K562 (cell line): ENCODE measurements around the gene OPHN1. TPM values are rescaled to one million over a fixed set of nuclear protein-coding genes. Genes with fewer than 3 reads are reported as not detected.

Experiments
- ATAC-seq: fragments of 200-7000 bp; cut with Tn5 transposase; 3 replicates; pipeline ENCODE4 v1.9.1; 2020; ENCODE audit warnings: moderate library complexity
- BruUV-seq: library from RNA; stranded (reverse); fragments of 400-500 nt; replicated peaks from 2 replicates; lab custom pipeline; 2021; lab: Mats Ljungman, UMichigan
- CTCF ChIA-PET: fragments of 300-600 bp; formaldehyde crosslinking; extraction: SDS; loops from one replicate; lab custom pipeline; 2021; ENCODE audit warnings: low intra/inter-chr PET ratio; lab: Yijun Ruan, JAX
- POLR2A ChIA-PET: fragments of 300-600, 350-650 bp; sonication (Branson Sonifier 250); formaldehyde crosslinking; extraction: SDS; loops from one replicate; lab custom pipeline; 2021; ENCODE audit warnings: antibody characterized with exemption, inconsistent platforms; lab: Yijun Ruan, JAX
- DNase-seq, 4 experiments: peaks; one replicate each; pipeline versions ENCODE4 v3.0.0 to v3.0.0-alpha.2; 2011 to 2018; ENCODE audit warnings: low spot score in 3 of 4, mixed read lengths in 3 of 4; ENCODE audit errors: extremely low read depth in 1 of 4
- FAIRE-seq: peaks from 2 replicates; lab custom pipeline; 2011; peaks lifted over from hg19 to GRCh38; lab: Jason Lieb, UNC
- H2AFZ ChIP-seq: 2 replicates; pipeline ENCODE4 v1.6.0; 2011; ENCODE audit warnings: low read depth, low read length, control low read depth, inconsistent platforms
- H3K27ac ChIP-seq: fragments of 200-600 bp; 3 replicates; pipeline ENCODE4 v1.8.0; 2011; ENCODE audit warnings: low read depth, mild to moderate bottlenecking, control low read depth, inconsistent platforms, low read length, moderate library complexity, mixed read lengths; ENCODE audit errors: extremely low read depth
- H3K27me3 ChIP-seq, 2 experiments: fragments of 300-600 bp in 1 of 2; 2 replicates in 1 of 2; 3 replicates in 1 of 2; pipeline versions ENCODE4 v1.6.0 to v1.8.0; 2011; ENCODE audit warnings: inconsistent platforms in 2 of 2, low read length in 2 of 2, mild to moderate bottlenecking in 1 of 2, mixed read lengths in 1 of 2, moderate library complexity in 1 of 2; ENCODE audit not compliant: control insufficient read depth in 2 of 2, insufficient read depth in 2 of 2
- H3K36me3 ChIP-seq: fragments of 300-600 bp; 3 replicates; pipeline ENCODE4 v1.8.0; 2011; ENCODE audit warnings: mild to moderate bottlenecking, low read length, inconsistent platforms; ENCODE audit not compliant: control insufficient read depth, insufficient read depth
- H3K4me1 ChIP-seq, 2 experiments: fragments of 200-600 bp in 1 of 2; replicated peaks in 1 of 2; 2 replicates in 1 of 2; 3 replicates in 1 of 2; pipeline versions ENCODE4 v1.5.1 to v1.8.0; 2011; ENCODE audit warnings: inconsistent platforms in 2 of 2, low read length in 2 of 2, mild to moderate bottlenecking in 1 of 2, mixed read lengths in 1 of 2, moderate library complexity in 1 of 2; ENCODE audit not compliant: control insufficient read depth in 2 of 2, insufficient read depth in 2 of 2
- H3K4me2 ChIP-seq: 2 replicates; pipeline ENCODE4 v1.6.1; 2011; ENCODE audit warnings: low read length, control low read depth, inconsistent platforms, mixed read lengths; ENCODE audit not compliant: insufficient read depth
- H3K4me3 ChIP-seq: fragments of 200-600 bp; sonication (generic), shearing (Covaris generic); 2 replicates; pipeline ENCODE4 v1.5.1; 2016; ENCODE audit warnings: control low read depth, inconsistent platforms
- H3K79me2 ChIP-seq: fragments of 200-600 bp; 3 replicates; pipeline ENCODE4 v1.8.0; 2011; ENCODE audit warnings: low read length, inconsistent platforms; ENCODE audit not compliant: control insufficient read depth, insufficient read depth
- H3K9ac ChIP-seq, 2 experiments: 2 replicates each; pipeline versions ENCODE4 v1.6.0 to v1.6.1; 2011; ENCODE audit warnings: low read depth in 2 of 2, low read length in 2 of 2, control low read depth in 1 of 2, inconsistent platforms in 1 of 2, mild to moderate bottlenecking in 1 of 2, mixed read lengths in 1 of 2; ENCODE audit not compliant: insufficient read depth in 1 of 2
- H3K9me1 ChIP-seq: one replicate; pipeline ENCODE4 v1.6.0; 2011; ENCODE audit warnings: inconsistent platforms, mild to moderate bottlenecking, low read length, moderate library complexity; ENCODE audit not compliant: control insufficient read depth, insufficient read depth
- H3K9me3 ChIP-seq: replicated peaks from 2 replicates; pipeline ENCODE4 v1.5.1; 2011; ENCODE audit warnings: low read depth, low read length, inconsistent platforms; ENCODE audit not compliant: control insufficient read depth, insufficient read depth
- H4K20me1 ChIP-seq: replicated peaks from 2 replicates; pipeline ENCODE4 v1.6.1; 2011; ENCODE audit warnings: low read length, inconsistent platforms, mixed read lengths; ENCODE audit not compliant: control insufficient read depth, insufficient read depth
- CBX2 ChIP-seq: fragments of 200-600 bp; sonication (generic); IDR thresholded peaks from one replicate; pipeline ENCODE4 v1.6.1; 2012; ENCODE audit warnings: mild to moderate bottlenecking, low read length, inconsistent platforms; ENCODE audit not compliant: insufficient read depth, poor library complexity, severe bottlenecking
- HSF4 ChIP-seq: fragments of 250-450 bp; sonication (Bioruptor Pico); IDR thresholded peaks from 2 replicates; pipeline ENCODE4 v2.1.2; 2022; ENCODE audit warnings: mild to moderate bottlenecking, moderate library complexity, borderline replicate concordance
- KDM2B ChIP-seq: fragments of 250-450 bp; sonication (Bioruptor Pico); IDR thresholded peaks from 2 replicates; pipeline ENCODE4 v1.8.0; 2021; ENCODE audit warnings: mild to moderate bottlenecking, moderate library complexity
- MTF1 ChIP-seq: fragments of 250-450 bp; sonication (Bioruptor Pico); IDR thresholded peaks from 2 replicates; pipeline ENCODE4 v1.9.0; 2021; ENCODE audit warnings: moderate library complexity, mild to moderate bottlenecking, inconsistent platforms, borderline replicate concordance
- TEAD2 ChIP-seq: fragments of 450-650 bp; IDR thresholded peaks from 2 replicates; pipeline ENCODE4 v1.6.1; 2016; ENCODE audit warnings: missing genetic modification characterization, control low read depth, missing compliant biosample characterization
- WGBS: fragments of 100-300 bp; shearing (Covaris generic); methylation state at CpG from one replicate; pipeline ENCODE4 v1.1.6; 2016; ENCODE audit warnings: low coverage, mixed read lengths; ENCODE audit not compliant: insufficient coverage; ENCODE audit errors: missing lambda C conversion rate; 5-methylcytosine and 5-hydroxymethylcytosine counted together
- in situ Hi-C: fragments of 300-500 bp; cut with MboI; formaldehyde crosslinking; loops from 4 replicates; pipeline ENCODE4 v1.15.0; 2018; ENCODE audit warnings: inconsistent platforms, mixed read lengths
- intact Hi-C: fragments of 100-400 bp; cut with micrococcal nuclease; formaldehyde crosslinking; loops from 2 replicates; pipeline ENCODE4 v1.14.2; 2022
- polyA plus RNA-seq, 8 experiments: library from polyadenylated mRNA; depleted of rRNA in 4 of 8; stranded (reverse) in 5 of 8; unstranded in 3 of 8; fragments of >200 nt; fragmentation: Nextera tagmentation in 2 of 8; fragmentation: Illumina TruSeq in 1 of 8; extraction: Ambion mirVana in 2 of 8; extraction: Trizol in 1 of 8; gene quantifications; 2 replicates each; pipeline versions ENCODE4 v1.2.1 to v1.2.3, GENCODE V29; 2011 to 2014; ENCODE audit warnings: inconsistent platforms in 1 of 8, missing spikeins in 1 of 8
- total RNA-seq, 7 experiments: library from RNA; depleted of rRNA in 6 of 7; stranded (reverse); fragments of >200 nt in 6 of 7; fragmentation: Illumina TruSeq in 2 of 7; extraction: Trizol in 2 of 7; gene quantifications; 2 replicates each; pipeline versions ENCODE4 v1.2.1 to v1.2.3, GENCODE V29; 2011 to 2021; ENCODE audit warnings: low replicate concordance in 1 of 7
- TF ChIP-seq, protein P1 (sequence below): sonication (generic); formaldehyde crosslinking; IDR thresholded peaks from 2 replicates; pipeline ENCODE4 v1.8.0; 2023; ENCODE audit warnings: missing genetic modification reagents, mild to moderate bottlenecking, borderline replicate concordance

The OPHN1 gene
- total and polyA plus RNA-seq, 9 of the 15 experiments (the other 6 are each of a cell fraction or from before 2014, with no cell fraction given) = 0.28 to 1.8 (median 1.0) TPM

DNA sequence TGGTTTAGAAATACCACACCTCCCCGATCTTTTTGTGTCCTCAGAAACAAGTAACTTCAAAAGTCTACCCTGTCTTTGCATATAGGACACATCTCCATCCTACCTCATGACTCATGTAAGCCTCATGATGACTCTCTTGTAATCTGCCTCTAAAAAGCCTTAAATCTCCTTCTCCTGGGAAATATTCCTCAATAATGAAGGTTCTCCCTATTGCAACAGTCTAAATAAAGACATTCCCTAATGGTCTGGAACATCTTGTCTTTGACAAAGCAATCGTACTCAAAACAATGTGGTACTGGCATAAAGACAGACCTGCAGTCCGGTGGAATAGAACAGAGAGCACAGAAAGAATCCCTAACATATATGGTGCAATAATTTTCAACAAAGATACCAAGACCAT, 257.7 kb downstream of the OPHN1 start:
- H3K9me1 ChIP-seq = no peaks in the 10 kb centered on the region
- DNase-seq (no peak), FAIRE-seq (no peak), ATAC-seq (no peak)
- no peaks in the 10 kb centered on the region for H3K36me3 ChIP-seq
- H3K4me3 ChIP-seq = no peak overlapping the region
- intact Hi-C loops (no loop called here), in situ Hi-C loops (loop anchor here (25.0 kb wide), 2 partner anchors 637 to 1112 kb away; no protein-coding TSS in a partner anchor)
- POLR2A ChIA-PET = no interaction called here
- H3K27me3 ChIP-seq = no peaks in the 10 kb centered on the region
- TF ChIP-seq HSF4 (CRISPR knock-in tag) (no peak), CBX2 (no peak), TEAD2 (tag) (no peak), KDM2B (no peak), MTF1 (CRISPR knock-in tag) (no peak)
- TF ChIP-seq, protein P1, sequence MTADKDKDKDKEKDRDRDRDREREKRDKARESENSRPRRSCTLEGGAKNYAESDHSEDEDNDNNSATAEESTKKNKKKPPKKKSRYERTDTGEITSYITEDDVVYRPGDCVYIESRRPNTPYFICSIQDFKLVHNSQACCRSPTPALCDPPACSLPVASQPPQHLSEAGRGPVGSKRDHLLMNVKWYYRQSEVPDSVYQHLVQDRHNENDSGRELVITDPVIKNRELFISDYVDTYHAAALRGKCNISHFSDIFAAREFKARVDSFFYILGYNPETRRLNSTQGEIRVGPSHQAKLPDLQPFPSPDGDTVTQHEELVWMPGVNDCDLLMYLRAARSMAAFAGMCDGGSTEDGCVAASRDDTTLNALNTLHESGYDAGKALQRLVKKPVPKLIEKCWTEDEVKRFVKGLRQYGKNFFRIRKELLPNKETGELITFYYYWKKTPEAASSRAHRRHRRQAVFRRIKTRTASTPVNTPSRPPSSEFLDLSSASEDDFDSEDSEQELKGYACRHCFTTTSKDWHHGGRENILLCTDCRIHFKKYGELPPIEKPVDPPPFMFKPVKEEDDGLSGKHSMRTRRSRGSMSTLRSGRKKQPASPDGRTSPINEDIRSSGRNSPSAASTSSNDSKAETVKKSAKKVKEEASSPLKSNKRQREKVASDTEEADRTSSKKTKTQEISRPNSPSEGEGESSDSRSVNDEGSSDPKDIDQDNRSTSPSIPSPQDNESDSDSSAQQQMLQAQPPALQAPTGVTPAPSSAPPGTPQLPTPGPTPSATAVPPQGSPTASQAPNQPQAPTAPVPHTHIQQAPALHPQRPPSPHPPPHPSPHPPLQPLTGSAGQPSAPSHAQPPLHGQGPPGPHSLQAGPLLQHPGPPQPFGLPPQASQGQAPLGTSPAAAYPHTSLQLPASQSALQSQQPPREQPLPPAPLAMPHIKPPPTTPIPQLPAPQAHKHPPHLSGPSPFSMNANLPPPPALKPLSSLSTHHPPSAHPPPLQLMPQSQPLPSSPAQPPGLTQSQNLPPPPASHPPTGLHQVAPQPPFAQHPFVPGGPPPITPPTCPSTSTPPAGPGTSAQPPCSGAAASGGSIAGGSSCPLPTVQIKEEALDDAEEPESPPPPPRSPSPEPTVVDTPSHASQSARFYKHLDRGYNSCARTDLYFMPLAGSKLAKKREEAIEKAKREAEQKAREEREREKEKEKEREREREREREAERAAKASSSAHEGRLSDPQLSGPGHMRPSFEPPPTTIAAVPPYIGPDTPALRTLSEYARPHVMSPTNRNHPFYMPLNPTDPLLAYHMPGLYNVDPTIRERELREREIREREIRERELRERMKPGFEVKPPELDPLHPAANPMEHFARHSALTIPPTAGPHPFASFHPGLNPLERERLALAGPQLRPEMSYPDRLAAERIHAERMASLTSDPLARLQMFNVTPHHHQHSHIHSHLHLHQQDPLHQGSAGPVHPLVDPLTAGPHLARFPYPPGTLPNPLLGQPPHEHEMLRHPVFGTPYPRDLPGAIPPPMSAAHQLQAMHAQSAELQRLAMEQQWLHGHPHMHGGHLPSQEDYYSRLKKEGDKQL (CRISPR knock-in tag) = no peak
- no TSS peak for BruUV-seq
- WGBS = 25% methylated on average over 3 of the region's 3 CpGs
- peaks cover 0 to 7% of the 10 kb centered on the region in 2 experiments; a peak in 4 of 5 replicates for H3K4me1 ChIP-seq
- no peak overlapping the region for H2AFZ ChIP-seq
- H4K20me1 ChIP-seq = no peaks in the 10 kb centered on the region
- peaks cover 4% of the 10 kb centered on the region; the same call in 1 of the 2 replicates for H3K9me3 ChIP-seq
- no peak overlapping the region for H3K9ac ChIP-seq
- H3K79me2 ChIP-seq = no peaks in the 10 kb centered on the region
- H3K27ac ChIP-seq = no peak overlapping the region
- H3K4me2 ChIP-seq = no peak overlapping the region
- CTCF ChIA-PET = no interaction called here
